ENCODE results near the gene CYP2C18.
"Not testable (repeated sequence)": the region's sequence is repeated elsewhere in the genome, so short reads cannot be mapped to it uniquely, and the experiment has no call there.

Gene CYP2C18

DNA sequence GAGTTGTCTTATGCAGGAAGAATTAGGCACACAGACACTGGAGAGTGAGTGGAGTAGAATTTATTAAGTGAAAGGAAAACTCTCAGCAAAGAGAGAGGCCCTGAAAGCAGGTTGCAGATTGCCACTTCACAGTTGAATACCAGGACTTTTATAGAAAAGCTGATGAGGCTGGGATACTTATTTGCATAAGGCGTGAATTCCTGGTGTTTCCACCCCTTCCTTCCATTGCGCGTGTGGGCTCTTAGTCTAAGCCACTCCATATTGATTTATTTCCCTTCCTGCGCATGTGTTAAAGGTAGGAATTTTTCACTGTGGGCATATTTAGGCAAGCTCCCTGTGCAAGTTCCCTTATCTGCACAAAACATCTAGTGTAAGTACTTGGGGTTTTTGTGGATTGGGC, 893 bp upstream of the CYP2C18 start:
- not testable (repeated sequence) for H3K4me1 Mint-ChIP-seq; H3K4me3 Mint-ChIP-seq; ATAC-seq; H3K9me3 Mint-ChIP-seq; DNase-seq; H3K27ac Mint-ChIP-seq; H3K36me3 Mint-ChIP-seq (ENCODE audit: low read depth); H3K27me3 Mint-ChIP-seq

DNA sequence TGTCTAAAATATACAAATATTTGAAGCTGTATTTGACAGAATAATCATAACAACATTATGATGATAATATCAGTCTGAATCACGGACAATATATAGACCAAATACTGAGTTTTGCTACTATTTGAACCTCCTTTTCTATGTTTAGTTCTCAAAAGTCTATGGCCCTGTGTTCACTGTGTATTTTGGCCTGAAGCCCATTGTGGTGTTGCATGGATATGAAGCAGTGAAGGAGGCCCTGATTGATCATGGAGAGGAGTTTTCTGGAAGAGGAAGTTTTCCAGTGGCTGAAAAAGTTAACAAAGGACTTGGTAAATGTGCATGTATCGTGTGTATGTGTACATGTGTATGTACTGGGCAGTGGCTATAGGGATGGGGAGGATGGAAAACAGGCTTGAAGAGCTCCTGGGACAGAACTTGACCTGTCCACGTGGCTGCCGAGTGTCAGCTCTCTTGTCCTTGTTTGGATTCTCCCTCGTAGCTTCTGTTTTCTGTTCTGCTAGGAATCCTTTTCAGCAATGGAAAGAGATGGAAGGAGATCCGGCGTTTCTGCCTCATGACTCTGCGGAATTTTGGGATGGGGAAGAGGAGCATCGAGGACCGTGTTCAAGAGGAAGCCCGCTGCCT, 4.2 kb downstream of the CYP2C18 start:
- no peak for ATAC-seq
- no peak overlapping the region for H3K4me3 Mint-ChIP-seq
- H3K27me3 Mint-ChIP-seq = no peaks in the 10 kb centered on the region
- H3K36me3 Mint-ChIP-seq (ENCODE audit: low read depth) = no peaks in the 10 kb centered on the region
- no peak for DNase-seq
- no peaks in the 10 kb centered on the region for H3K4me1 Mint-ChIP-seq
- no peaks in the 10 kb centered on the region for H3K9me3 Mint-ChIP-seq
- H3K27ac Mint-ChIP-seq = no peak overlapping the region

DNA sequence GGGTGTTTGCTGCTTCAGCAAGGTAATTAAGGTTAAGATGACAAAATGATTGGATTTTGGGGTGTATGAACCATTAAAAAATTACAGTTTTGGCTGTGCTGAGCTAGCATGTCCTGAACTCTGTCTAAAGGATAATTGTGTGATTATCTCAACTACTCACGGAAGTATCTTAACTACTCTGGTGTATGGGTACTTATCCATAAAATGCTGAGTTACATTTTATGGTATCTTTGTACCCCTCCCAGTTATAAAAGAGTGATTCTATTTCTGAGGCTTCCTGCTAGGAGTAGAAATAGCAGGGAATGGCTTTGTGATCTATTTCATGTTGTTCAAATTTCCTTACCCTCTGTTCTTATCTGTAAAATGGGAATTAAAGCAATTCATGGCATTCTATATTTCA, 22.6 kb downstream of the CYP2C18 start:
- Mint-ChIP-seq H3K4me1 (no peaks in the 10 kb centered on the region), H3K36me3 (ENCODE audit: low read depth) (no peaks in the 10 kb centered on the region), H3K27me3 (no peaks in the 10 kb centered on the region), H3K9me3 (peaks cover 5% of the 10 kb centered on the region), H3K4me3 (no peak overlapping the region), H3K27ac (no peak overlapping the region)
- no peak for ATAC-seq
- no peak for DNase-seq

DNA sequence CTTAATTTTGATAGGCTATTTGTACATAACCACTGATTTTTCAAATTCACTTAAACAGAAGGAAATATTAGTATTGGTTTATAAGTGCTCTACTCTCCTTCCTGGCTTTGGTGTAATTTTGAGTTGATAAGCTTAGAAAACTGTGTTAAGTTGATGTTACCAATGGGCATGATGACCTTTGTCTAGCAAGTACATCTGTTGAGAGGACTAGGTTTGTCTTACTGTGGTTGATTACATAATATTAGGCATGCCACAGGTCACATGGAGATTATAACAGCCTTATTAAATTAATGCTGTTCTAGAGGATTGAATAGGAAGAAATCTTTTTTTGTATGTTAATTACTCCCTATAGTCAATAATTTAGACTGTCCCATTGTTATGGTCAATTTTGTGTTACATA, 27.0 kb downstream of the CYP2C18 start:
- no peaks in the 10 kb centered on the region for H3K36me3 Mint-ChIP-seq (ENCODE audit: low read depth)
- H3K27me3 Mint-ChIP-seq = no peaks in the 10 kb centered on the region
- DNase-seq (no peak), ATAC-seq (no peak)
- no peak overlapping the region for H3K4me3 Mint-ChIP-seq
- H3K9me3 Mint-ChIP-seq = peaks cover 8% of the 10 kb centered on the region
- no peak overlapping the region for H3K27ac Mint-ChIP-seq
- no peaks in the 10 kb centered on the region for H3K4me1 Mint-ChIP-seq

DNA sequence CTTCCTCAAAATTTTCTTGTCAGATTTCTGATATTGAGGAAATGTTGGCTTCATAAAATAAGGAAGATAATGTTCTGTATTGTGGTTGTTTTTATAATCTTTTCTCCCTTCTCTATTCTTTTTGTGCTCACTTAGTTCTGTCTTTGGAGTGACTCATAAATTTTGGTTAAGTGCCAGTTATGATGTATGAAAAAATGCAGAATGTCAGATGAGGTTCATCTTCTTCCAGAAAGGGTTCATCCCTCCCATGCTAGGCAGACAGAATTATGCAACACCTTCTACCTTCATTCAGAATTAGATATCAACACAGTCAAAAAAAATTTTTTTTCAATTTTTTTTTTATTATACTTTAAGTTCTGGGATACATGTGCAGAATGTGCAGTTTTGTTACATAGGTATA, 42.3 kb downstream of the CYP2C18 start:
- Mint-ChIP-seq H3K9me3 (peaks cover 4% of the 10 kb centered on the region), H3K4me1 (no peaks in the 10 kb centered on the region), H3K27me3 (no peaks in the 10 kb centered on the region), H3K4me3 (no peak overlapping the region), H3K27ac (no peak overlapping the region), H3K36me3 (ENCODE audit: low read depth) (no peaks in the 10 kb centered on the region)
- DNase-seq (no peak), ATAC-seq (no peak)

GRCh38 chr10:94735197-94735596, 51.7 kb downstream of the CYP2C18 start:
- H3K9me3 Mint-ChIP-seq = peaks cover 23% of the 10 kb centered on the region
- H3K27ac Mint-ChIP-seq = no peak overlapping the region
- H3K4me1 Mint-ChIP-seq = no peaks in the 10 kb centered on the region
- H3K27me3 Mint-ChIP-seq = no peaks in the 10 kb centered on the region
- DNase-seq (no peak), ATAC-seq (no peak)
- H3K4me3 Mint-ChIP-seq = no peak overlapping the region
- H3K36me3 Mint-ChIP-seq (ENCODE audit: low read depth) = no peaks in the 10 kb centered on the region

GRCh38 chr10:94738588-94738987, 55.1 kb downstream of the CYP2C18 start:
- H3K36me3 Mint-ChIP-seq (ENCODE audit: low read depth) = no peaks in the 10 kb centered on the region
- no peaks in the 10 kb centered on the region for H3K27me3 Mint-ChIP-seq
- ATAC-seq (no peak), DNase-seq (no peak)
- H3K9me3 Mint-ChIP-seq = peaks cover 41% of the 10 kb centered on the region
- H3K4me1 Mint-ChIP-seq = no peaks in the 10 kb centered on the region
- H3K4me3 Mint-ChIP-seq = no peak overlapping the region
- no peak overlapping the region for H3K27ac Mint-ChIP-seq

DNA sequence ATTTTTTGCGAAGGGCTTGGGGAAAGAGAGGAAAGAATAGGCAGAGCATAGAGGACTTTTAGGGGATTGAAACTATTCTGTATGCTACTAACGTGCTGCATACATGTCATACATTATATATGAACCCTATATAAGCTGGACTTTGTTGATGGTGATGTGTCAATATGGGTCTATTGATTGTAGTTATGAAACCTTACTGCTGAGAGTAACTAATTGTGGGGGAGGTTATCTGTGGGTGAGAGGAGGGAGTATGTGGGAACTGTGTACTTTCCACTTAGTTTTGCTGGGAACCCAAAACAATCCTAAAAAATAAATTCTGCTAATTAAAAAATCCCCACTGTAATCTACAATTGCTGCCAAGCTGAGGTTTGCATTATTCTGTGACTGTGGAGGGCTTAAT, 63.6 kb downstream of the CYP2C18 start:
- no peaks in the 10 kb centered on the region for H3K36me3 Mint-ChIP-seq (ENCODE audit: low read depth)
- H3K4me1 Mint-ChIP-seq = no peaks in the 10 kb centered on the region
- H3K9me3 Mint-ChIP-seq = peaks cover 31% of the 10 kb centered on the region
- DNase-seq (no peak), ATAC-seq (no peak)
- H3K27me3 Mint-ChIP-seq = no peaks in the 10 kb centered on the region
- H3K27ac Mint-ChIP-seq = no peak overlapping the region
- no peak overlapping the region for H3K4me3 Mint-ChIP-seq

- peaks cover 33% of the 10 kb centered on the region for H3K9me3 Mint-ChIP-seq
- no peak overlapping the region for H3K4me3 Mint-ChIP-seq
- H3K27ac Mint-ChIP-seq = no peak overlapping the region
- no peak for DNase-seq
- H3K36me3 Mint-ChIP-seq (ENCODE audit: low read depth) = no peaks in the 10 kb centered on the region
- ATAC-seq = no peak
- no peaks in the 10 kb centered on the region for H3K27me3 Mint-ChIP-seq
- H3K4me1 Mint-ChIP-seq = no peaks in the 10 kb centered on the region
Measured at GRCh38 chr10:94747838-94748237, 64.3 kb downstream of the CYP2C18 start.

GRCh38 chr10:94757916-94758315, 74.4 kb downstream of the CYP2C18 start:
- H3K27me3 Mint-ChIP-seq = no peaks in the 10 kb centered on the region
- ATAC-seq = no peak
- no peaks in the 10 kb centered on the region for H3K4me1 Mint-ChIP-seq
- no peaks in the 10 kb centered on the region for H3K36me3 Mint-ChIP-seq (ENCODE audit: low read depth)
- H3K9me3 Mint-ChIP-seq = peaks cover 17% of the 10 kb centered on the region
- H3K4me3 Mint-ChIP-seq = no peak overlapping the region
- no peak for DNase-seq
- no peak overlapping the region for H3K27ac Mint-ChIP-seq

DNA sequence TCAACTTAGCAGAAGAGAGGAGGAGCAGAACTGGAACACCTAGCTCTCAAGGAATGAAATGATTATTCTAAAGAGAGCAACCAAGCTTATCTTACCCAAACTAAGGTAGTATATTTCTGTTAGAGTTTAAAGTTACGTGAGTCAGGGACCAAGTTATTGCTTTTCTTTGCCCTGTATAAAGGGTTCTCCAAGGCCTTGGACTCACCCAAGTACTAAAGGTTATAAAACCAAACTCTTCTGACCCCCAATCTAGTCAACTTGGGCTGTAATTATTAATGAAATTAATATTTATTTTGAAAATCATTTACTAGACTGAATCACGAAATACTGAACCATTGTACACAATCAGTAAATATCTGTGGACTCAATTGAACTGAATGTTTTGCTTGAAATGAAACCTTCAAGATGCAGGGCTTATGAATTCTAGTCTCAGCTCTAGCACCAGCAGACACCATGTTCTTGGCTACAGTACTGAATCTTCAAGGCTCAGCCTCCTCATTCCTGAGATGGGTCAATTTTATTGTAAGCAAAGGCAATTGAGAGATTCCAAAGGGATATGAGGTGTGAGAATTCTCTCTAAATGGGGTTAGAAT, 77.2 kb downstream of the CYP2C18 start:
- Mint-ChIP-seq H3K9me3 (peaks cover 17% of the 10 kb centered on the region), H3K4me1 (no peaks in the 10 kb centered on the region), H3K27me3 (no peaks in the 10 kb centered on the region), H3K4me3 (no peak overlapping the region), H3K27ac (no peak overlapping the region), H3K36me3 (ENCODE audit: low read depth) (no peaks in the 10 kb centered on the region)
- no peak for DNase-seq
- ATAC-seq = no peak

DNA sequence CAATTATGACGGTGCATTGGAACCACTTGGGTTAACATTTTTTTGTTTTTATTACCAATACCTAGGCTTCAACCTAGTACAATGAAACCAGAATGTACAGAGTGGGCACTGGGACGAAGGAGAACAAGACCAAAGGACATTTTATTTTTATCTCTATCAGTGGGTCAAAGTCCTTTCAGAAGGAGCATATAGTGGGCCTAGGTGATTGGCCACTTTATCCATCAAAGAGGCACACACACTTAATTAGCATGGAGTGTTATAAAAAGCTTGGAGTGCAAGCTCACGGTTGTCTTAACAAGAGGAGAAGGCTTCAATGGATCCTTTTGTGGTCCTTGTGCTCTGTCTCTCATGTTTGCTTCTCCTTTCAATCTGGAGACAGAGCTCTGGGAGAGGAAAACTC, 78.9 kb downstream of the CYP2C18 start, which contains the start of gene CYP2C19:
TSS of gene CYP2C19 (plus strand) at position 289 of the 400 bp plus-strand sequence. CDS start at position 314, 25 bp downstream.
- Mint-ChIP-seq H3K36me3 (ENCODE audit: low read depth) (no peaks in the 10 kb centered on the region), H3K9me3 (peaks cover 11% of the 10 kb centered on the region), H3K4me1 (no peaks in the 10 kb centered on the region), H3K27me3 (no peaks in the 10 kb centered on the region), H3K4me3 (no peak within 1 kb of the TSS), H3K27ac (no peak within 1 kb of the TSS)
- ATAC-seq (no peak), DNase-seq (no peak)

DNA sequence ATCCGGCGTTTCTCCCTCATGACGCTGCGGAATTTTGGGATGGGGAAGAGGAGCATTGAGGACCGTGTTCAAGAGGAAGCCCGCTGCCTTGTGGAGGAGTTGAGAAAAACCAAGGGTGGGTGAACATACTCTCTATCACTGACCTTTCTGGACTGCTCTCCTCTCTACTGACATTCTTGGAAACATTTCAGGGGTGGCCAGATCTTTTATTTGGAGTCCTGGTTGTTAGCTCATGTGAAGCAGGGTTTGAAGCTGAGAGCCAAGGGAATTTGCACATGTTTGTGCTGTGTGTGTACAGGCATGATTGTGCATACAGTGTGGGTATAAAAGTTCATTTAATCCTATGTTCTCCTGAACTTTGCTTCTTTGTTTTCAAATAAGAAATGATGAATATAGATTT, 91.9 kb downstream of the CYP2C18 start:
- ATAC-seq; H3K4me3 Mint-ChIP-seq; DNase-seq; H3K27ac Mint-ChIP-seq; H3K4me1 Mint-ChIP-seq; H3K36me3 Mint-ChIP-seq (ENCODE audit: low read depth); H3K27me3 Mint-ChIP-seq; H3K9me3 Mint-ChIP-seq: not testable (repeated sequence)

- H3K27me3 Mint-ChIP-seq = no peaks in the 10 kb centered on the region
- no peak overlapping the region for H3K4me3 Mint-ChIP-seq
Measured at GRCh38 chr10:94777886-94778458, 94.4 kb downstream of the CYP2C18 start.

GRCh38 chr10:94780844-94781243, 97.3 kb downstream of the CYP2C18 start:
- H3K27ac Mint-ChIP-seq = no peak overlapping the region
- H3K36me3 Mint-ChIP-seq (ENCODE audit: low read depth) = no peaks in the 10 kb centered on the region
- peaks cover 11% of the 10 kb centered on the region for H3K9me3 Mint-ChIP-seq
- DNase-seq (no peak), ATAC-seq (no peak)
- no peaks in the 10 kb centered on the region for H3K4me1 Mint-ChIP-seq
- no peaks in the 10 kb centered on the region for H3K27me3 Mint-ChIP-seq
- H3K4me3 Mint-ChIP-seq = no peak overlapping the region

More at GRCh38 chr10:94777886-94778458, 94.4 kb downstream of the CYP2C18 start:
- no peak for DNase-seq
- no peak for ATAC-seq
- Mint-ChIP-seq H3K36me3 (ENCODE audit: low read depth) (no peaks in the 10 kb centered on the region), H3K27ac (no peak overlapping the region), H3K9me3 (peaks cover 6% of the 10 kb centered on the region), H3K4me1 (no peaks in the 10 kb centered on the region)
